Measurements from ENCODE around the gene SEPTIN5.

Gene SEPTIN5

DNA sequence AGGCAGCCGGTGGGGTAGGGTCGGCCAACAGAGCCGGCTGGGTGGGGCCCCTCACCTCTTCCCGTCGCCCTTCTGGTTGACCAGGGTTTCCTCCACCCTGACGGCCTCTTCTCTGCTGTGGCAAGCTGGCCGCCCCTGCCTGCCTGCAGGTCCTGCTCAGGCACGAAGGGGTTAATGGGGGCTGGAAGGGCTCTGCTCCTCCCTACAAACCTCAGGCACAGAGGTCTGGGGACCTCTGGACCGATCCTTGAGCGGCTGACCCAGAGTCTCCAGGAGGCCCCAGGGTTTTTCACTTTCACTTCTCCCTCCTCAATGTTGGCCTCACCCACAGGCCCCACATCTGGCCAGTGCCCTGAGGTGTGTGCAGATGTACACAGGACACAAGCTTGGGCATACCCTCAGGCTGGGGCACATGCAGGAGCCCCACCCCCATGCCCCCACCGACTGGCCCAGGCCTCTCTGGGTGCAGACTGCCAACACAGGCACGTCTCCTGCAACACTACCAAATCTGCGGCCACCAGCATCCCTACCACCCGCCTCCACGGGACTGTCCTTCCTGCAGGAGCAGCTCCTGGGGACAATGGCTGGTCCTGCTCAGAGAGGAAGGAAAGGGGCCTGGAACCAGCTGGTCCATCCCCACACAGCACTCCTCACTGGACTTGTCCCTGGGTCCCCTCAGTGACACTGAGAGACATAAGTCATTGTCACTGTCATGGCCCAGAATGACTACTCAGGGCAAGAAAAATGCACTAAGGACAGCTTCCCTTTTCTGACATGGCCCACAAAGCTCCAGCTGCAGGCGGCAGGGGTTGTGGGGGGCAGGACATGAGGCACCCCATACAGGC, 43.1 kb downstream of the SEPTIN5 start:
- TF ChIP-seq, protein P1, sequence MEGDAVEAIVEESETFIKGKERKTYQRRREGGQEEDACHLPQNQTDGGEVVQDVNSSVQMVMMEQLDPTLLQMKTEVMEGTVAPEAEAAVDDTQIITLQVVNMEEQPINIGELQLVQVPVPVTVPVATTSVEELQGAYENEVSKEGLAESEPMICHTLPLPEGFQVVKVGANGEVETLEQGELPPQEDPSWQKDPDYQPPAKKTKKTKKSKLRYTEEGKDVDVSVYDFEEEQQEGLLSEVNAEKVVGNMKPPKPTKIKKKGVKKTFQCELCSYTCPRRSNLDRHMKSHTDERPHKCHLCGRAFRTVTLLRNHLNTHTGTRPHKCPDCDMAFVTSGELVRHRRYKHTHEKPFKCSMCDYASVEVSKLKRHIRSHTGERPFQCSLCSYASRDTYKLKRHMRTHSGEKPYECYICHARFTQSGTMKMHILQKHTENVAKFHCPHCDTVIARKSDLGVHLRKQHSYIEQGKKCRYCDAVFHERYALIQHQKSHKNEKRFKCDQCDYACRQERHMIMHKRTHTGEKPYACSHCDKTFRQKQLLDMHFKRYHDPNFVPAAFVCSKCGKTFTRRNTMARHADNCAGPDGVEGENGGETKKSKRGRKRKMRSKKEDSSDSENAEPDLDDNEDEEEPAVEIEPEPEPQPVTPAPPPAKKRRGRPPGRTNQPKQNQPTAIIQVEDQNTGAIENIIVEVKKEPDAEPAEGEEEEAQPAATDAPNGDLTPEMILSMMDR (IDR thresholded peaks at IDR 0.05; ENCODE audit: control insufficient read depth, insufficient read depth, low read depth, low read length, missing control alignments): no peak
- H3K4me3 ChIP-seq (ENCODE audit: control insufficient read depth, low read depth, low read length): no peak overlapping the region

DNA sequence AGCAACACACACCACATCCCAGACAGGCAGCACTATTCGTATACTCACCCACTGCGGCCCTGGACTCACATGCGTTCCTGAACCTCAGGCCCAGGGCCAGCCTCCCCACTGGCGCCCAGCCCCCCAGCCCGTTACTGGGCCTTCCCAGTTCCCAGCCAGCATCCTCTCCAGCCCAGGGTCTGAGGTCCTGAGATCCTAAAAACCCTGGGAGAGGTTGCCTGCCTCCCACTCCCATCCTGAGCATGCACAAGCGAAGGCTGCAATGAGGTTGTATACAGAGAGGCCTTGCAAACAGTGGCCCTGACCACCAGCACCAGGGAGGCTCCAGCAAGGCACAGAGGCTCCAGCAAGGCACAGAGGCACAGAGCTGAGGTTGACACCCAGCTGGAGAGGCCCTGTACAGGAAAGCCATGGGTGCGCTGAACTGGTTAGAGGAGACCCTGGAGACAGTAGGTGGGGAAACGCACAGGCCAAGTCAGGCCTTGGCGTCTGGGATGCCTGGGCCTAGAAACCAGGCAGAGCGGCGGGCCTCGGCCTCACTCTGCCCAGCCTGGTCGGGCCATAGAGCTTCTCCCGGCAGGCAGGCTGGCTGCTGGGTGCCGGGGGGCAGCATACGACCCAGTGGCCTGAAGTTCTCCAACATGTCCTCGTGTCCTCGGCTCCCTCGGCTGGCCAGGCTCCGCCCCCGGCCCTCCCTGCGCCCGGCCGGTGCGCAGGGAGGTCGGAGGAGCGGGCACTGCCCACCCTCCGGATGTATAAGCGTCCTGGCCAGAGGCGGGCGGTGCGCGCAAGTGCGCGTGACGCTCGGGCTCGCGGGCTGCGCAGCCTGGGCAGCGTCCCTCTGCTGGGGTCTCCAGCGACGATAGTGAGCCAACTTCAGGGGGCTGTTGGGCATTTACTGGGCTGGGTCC, 43.9 kb downstream of the SEPTIN5 start:
- no peak overlapping the region for H3K4me3 ChIP-seq (ENCODE audit: control insufficient read depth, low read depth, low read length)
- TF ChIP-seq, protein P1 (IDR thresholded peaks at IDR 0.05; ENCODE audit: control insufficient read depth, insufficient read depth, low read depth, low read length, missing control alignments): no peak
- no peak for DNase-seq (ENCODE audit: low read depth)

More for the DNA sequence above, 43.1 kb downstream of the SEPTIN5 start:
- no peak for DNase-seq (ENCODE audit: low read depth)

DNA sequence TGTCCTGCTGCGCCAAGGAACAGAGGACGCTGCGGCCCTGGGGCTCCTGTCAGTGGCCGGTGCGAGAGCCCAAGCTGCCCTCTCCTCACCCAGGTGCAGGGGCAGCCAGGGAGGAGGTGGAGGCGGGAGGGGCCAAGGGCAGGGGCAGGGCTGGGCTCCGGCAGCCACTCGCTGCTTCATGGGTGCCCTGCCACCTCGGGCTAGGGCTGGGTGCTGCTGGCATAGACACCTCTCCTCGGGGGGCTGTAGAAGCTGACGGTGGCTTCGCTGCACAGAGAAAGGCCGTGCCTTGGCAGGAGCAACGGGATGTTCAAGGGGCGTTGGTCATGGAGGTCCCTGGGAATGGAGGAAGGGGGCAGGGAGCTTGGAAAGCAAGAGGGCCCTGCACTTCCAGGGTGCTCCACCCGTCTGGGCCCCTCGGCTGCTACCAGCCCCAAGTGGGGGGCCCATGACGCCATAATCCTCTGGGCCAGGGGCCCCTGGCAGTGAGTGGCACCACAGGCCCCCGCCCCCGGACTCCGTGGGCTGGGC, 44.7 kb downstream of the SEPTIN5 start:
- H3K4me3 ChIP-seq (ENCODE audit: control insufficient read depth, low read depth, low read length): no peak overlapping the region
- TF ChIP-seq, protein P1 (IDR thresholded peaks at IDR 0.05; ENCODE audit: control insufficient read depth, insufficient read depth, low read depth, low read length, missing control alignments): no peak
- no peak for DNase-seq (ENCODE audit: low read depth)

DNA sequence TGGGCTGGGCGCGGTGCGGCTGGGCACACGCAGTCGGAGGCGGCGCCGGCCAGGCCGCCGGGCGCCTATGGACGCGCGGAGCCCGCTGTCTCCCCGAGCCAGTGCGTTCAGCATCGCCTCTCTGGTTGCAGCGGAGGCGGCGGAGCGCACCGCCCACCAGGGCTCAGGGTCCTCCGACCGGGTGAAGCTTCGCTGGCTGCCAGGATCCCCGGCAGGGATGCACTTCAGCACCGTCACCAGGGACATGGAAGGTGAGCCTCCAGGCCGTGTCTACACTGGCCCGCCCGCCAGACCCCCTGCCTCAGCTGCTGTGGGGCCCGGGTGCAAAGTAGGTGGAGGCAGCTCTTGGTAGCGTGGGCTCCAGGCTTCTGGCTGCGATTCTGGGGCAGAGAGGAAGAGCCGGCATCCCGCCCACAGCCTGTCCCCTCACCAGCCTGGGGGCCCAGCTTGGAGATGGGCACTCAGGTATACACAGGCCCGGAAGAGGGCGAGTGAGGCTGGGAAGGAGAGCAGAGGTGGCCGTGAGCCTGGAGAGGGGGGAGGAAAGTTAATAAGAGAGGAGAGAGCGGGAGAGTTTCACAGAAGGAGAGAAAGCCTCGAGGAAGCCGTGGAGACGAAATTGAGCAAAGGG, 45.2 kb downstream of the SEPTIN5 start:
- TF ChIP-seq, protein P1 (IDR thresholded peaks at IDR 0.05; ENCODE audit: control insufficient read depth, insufficient read depth, low read depth, low read length, missing control alignments): no peak
- no peak for DNase-seq (ENCODE audit: low read depth)
- H3K4me3 ChIP-seq (ENCODE audit: control insufficient read depth, low read depth, low read length): no peak overlapping the region

DNA sequence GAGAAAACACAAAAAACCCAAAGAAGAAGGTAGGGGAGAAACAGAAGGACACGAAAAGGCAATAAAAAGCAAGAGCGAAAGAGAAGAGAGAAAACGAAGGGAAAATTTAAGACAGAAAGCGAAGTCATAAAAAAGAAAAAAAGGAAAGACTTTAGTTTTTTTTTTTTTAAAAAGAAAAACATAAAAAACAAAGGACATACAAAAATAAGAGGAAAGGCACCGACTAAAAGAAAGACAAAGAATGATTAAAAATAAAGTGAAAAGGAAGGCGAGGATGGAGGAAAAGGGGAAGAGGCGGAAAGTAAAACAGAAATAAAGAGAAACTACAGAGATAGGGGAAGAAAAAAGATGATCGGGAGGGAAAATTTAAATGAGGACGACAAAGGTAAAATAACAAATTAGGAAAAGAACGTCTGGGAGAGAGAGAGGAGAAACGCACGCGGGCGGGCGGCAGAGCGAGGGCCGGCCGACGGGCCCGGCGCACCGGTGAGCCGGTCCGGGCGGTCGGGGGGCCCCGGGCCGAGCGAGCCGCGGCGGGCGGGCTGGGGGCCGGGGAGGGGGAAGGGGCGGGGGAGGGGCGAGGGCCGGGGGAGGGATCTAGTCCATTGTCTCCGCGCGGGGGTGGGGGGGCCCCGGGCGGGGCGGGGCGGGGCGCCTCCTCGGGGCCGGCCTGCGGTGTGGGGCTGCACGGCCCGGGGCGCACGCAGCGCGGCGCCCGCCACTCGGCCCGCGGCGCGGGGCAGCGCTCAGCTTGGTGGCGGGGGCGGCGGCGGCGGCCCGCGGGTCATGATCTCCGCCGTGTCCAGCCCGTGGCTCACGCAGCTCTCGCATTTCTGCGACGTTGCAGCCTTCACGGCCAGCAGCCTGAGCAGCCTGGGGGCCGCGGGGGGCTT, 46.0 kb downstream of the SEPTIN5 start, which contains the start of gene TBX1:
Gene TBX1 (plus strand): TSS at position 721 of the 893 bp plus-strand sequence. CDS start 66 bp downstream, at position 787.
- H3K4me3 ChIP-seq (ENCODE audit: control insufficient read depth, low read depth, low read length): no peak within 1 kb of the TSS
- no peak for DNase-seq (ENCODE audit: low read depth)
- TF ChIP-seq, protein P1 (IDR thresholded peaks at IDR 0.05; ENCODE audit: control insufficient read depth, insufficient read depth, low read depth, low read length, missing control alignments): no peak

Data from AG09309 (cell line).